Endothelial cell of umbilical vein (primary cell): ENCODE measurements around the gene MCRIP2. TPM values are rescaled to one million over a fixed set of nuclear protein-coding genes. Genes with fewer than 3 reads are reported as not detected.

Experiments used
- BruUV-seq: library from RNA; stranded (reverse); fragments of 400-500 nt; replicated peaks from 2 replicates; lab custom pipeline; 2021; lab: Mats Ljungman, UMichigan
- CTCF ChIA-PET: fragments of 300-600, 350-600 bp; sonication (Branson Sonifier 250); formaldehyde crosslinking; loops from one replicate; lab custom pipeline; 2021; ENCODE audit warnings: antibody characterized with exemption, inconsistent platforms; lab: Charles Lee
- POLR2A ChIA-PET: fragments of 300-600, 350-600 bp; sonication (Branson Sonifier 250); formaldehyde crosslinking; loops from one replicate; lab custom pipeline; 2021; ENCODE audit warnings: antibody characterized with exemption, inconsistent platforms; lab: Charles Lee
- DNase-seq: peaks from one replicate; pipeline ENCODE4 v3.0.0-alpha.2; 2011; ENCODE audit warnings: low read depth, low spot score
- FAIRE-seq: peaks from 2 replicates; lab custom pipeline; 2011; peaks lifted over from hg19 to GRCh38; lab: Jason Lieb, UNC
- H2AFZ ChIP-seq: 2 replicates; pipeline ENCODE4 v1.6.0; 2012; ENCODE audit warnings: low read depth, low read length, control low read depth, inconsistent platforms
- H3K27ac ChIP-seq: 2 replicates; pipeline ENCODE4 v1.5.1; 2011; ENCODE audit warnings: low read depth, mild to moderate bottlenecking, control low read depth, low read length, moderate library complexity; ENCODE audit not compliant: insufficient read depth
- H3K27me3 ChIP-seq, 2 experiments: 2 replicates each; pipeline versions ENCODE4 v1.6.0 to v1.6.1; 2011; ENCODE audit warnings: low read length in 2 of 2, mixed read lengths in 1 of 2; ENCODE audit not compliant: control insufficient read depth in 2 of 2, insufficient read depth in 2 of 2
- H3K36me3 ChIP-seq, 2 experiments: 2 replicates in 1 of 2; 3 replicates in 1 of 2; pipeline ENCODE4 v1.5.1; 2011; ENCODE audit warnings: low read length in 2 of 2, mild to moderate bottlenecking in 1 of 2, moderate library complexity in 1 of 2; ENCODE audit not compliant: control insufficient read depth in 2 of 2, insufficient read depth in 2 of 2; ENCODE audit errors: extremely low read depth in 1 of 2
- H3K4me1 ChIP-seq: 3 replicates; pipeline ENCODE4 v1.5.1; 2011; ENCODE audit warnings: mild to moderate bottlenecking, low read length; ENCODE audit not compliant: control insufficient read depth, insufficient read depth; ENCODE audit errors: extremely low read depth
- H3K4me2 ChIP-seq: 2 replicates; pipeline ENCODE4 v1.6.1; 2011; ENCODE audit warnings: low read length, control low read depth, mixed read lengths; ENCODE audit not compliant: insufficient read depth
- H3K4me3 ChIP-seq, 3 experiments: fragments of 200-600 bp in 1 of 3; sonication (generic), shearing (Covaris generic) in 1 of 3; replicated peaks in 1 of 3; 2 replicates each; pipeline ENCODE4 v1.5.1; 2011 to 2016; ENCODE audit warnings: control low read depth in 3 of 3, low read length in 3 of 3, mild to moderate bottlenecking in 2 of 3, inconsistent platforms in 1 of 3, low read depth in 1 of 3, moderate library complexity in 1 of 3; ENCODE audit not compliant: insufficient read depth in 1 of 3
- H3K79me2 ChIP-seq: 2 replicates; pipeline ENCODE4 v1.6.0; 2012; ENCODE audit warnings: low read length, inconsistent platforms; ENCODE audit not compliant: control insufficient read depth, insufficient read depth
- H3K9ac ChIP-seq: replicated peaks from 2 replicates; pipeline ENCODE3; 2011; ENCODE audit warnings: low read length, control low read depth; ENCODE audit not compliant: insufficient read depth; ENCODE audit errors: extremely low read depth
- H3K9me1 ChIP-seq: replicated peaks from 3 replicates; pipeline ENCODE4 v1.6.0; 2011; ENCODE audit warnings: mild to moderate bottlenecking, low read length; ENCODE audit not compliant: control insufficient read depth, insufficient read depth; ENCODE audit errors: extremely low read depth
- H3K9me3 ChIP-seq: replicated peaks from 2 replicates; pipeline ENCODE4 v1.5.1; 2012; ENCODE audit warnings: low read length, inconsistent platforms; ENCODE audit not compliant: control insufficient read depth, insufficient read depth
- H4K20me1 ChIP-seq: replicated peaks from 2 replicates; pipeline ENCODE3; 2011; ENCODE audit warnings: mild to moderate bottlenecking, low read length; ENCODE audit not compliant: control insufficient read depth, insufficient read depth; ENCODE audit errors: extremely low read depth
- EZH2 ChIP-seq: IDR thresholded peaks from 2 replicates; pipeline ENCODE4 v1.6.1; 2012; ENCODE audit warnings: borderline replicate concordance, low read depth, mild to moderate bottlenecking, moderate library complexity, low read length, inconsistent platforms; ENCODE audit not compliant: severe bottlenecking
- MYC ChIP-seq: IDR thresholded peaks from one replicate; pipeline ENCODE4 v1.6.1; 2011; ENCODE audit warnings: mild to moderate bottlenecking, low read depth, low read length
- POLR2A ChIP-seq: IDR thresholded peaks from 2 replicates; pipeline ENCODE4 v1.6.1; 2012; ENCODE audit warnings: low read depth, mild to moderate bottlenecking, control low read depth, low read length
- POLR2AphosphoS5 ChIP-seq: IDR thresholded peaks from 2 replicates; pipeline ENCODE4 v1.6.1; 2012; ENCODE audit warnings: low read depth, mild to moderate bottlenecking, control low read depth, low read length, moderate library complexity; ENCODE audit not compliant: insufficient read depth
- dilution Hi-C: fragments of 300-500 bp; cut with MboI; formaldehyde crosslinking; loops from one replicate; pipeline ENCODE4 v1.15.0; 2019; ENCODE audit warnings: low sequenced_read_pairs; ENCODE audit not compliant: extremely low pct_ligation_motif_present
- intact Hi-C: fragments of 100-400 bp; cut with micrococcal nuclease; formaldehyde crosslinking; loops from one replicate; pipeline ENCODE4 v1.10.0; 2022
- polyA plus RNA-seq, 4 experiments: library from polyadenylated mRNA; depleted of rRNA in 3 of 4; stranded (reverse) in 3 of 4; unstranded in 1 of 4; fragments of >200 nt; gene quantifications; 2 replicates each; pipeline versions ENCODE4 v1.2.1 to v1.2.3, GENCODE V29; 2011 to 2012; ENCODE audit warnings: missing spikeins in 1 of 4
- total RNA-seq: library from RNA; stranded (reverse); gene quantifications from 2 replicates; pipeline ENCODE4 v1.2.3, GENCODE V29; 2021
- TF ChIP-seq, protein P1 (sequence below), 2 donors: IDR thresholded peaks; 1 replicate in 1 of 2; 2 replicates in 1 of 2; pipeline ENCODE4 v1.5.1; 2011; ENCODE audit warnings: low read length in 2 of 2, mild to moderate bottlenecking in 2 of 2, moderate library complexity in 2 of 2, control low read depth in 1 of 2, inconsistent platforms in 1 of 2, low read depth in 1 of 2; ENCODE audit not compliant: insufficient read depth in 1 of 2; ENCODE audit errors: extremely low read depth in 1 of 2

Gene MCRIP2
- total and polyA plus RNA-seq, 2 donors (not counting 3 experiments of a cell fraction or from before 2014, with no cell fraction given) = 17.1 to 18.9 TPM

GRCh38 chr16:674214-674881 lies 32.7 kb downstream of the MCRIP2 start:
- no peak for TF ChIP-seq MYC
- TF ChIP-seq, protein P1, sequence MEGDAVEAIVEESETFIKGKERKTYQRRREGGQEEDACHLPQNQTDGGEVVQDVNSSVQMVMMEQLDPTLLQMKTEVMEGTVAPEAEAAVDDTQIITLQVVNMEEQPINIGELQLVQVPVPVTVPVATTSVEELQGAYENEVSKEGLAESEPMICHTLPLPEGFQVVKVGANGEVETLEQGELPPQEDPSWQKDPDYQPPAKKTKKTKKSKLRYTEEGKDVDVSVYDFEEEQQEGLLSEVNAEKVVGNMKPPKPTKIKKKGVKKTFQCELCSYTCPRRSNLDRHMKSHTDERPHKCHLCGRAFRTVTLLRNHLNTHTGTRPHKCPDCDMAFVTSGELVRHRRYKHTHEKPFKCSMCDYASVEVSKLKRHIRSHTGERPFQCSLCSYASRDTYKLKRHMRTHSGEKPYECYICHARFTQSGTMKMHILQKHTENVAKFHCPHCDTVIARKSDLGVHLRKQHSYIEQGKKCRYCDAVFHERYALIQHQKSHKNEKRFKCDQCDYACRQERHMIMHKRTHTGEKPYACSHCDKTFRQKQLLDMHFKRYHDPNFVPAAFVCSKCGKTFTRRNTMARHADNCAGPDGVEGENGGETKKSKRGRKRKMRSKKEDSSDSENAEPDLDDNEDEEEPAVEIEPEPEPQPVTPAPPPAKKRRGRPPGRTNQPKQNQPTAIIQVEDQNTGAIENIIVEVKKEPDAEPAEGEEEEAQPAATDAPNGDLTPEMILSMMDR (IDR thresholded peaks at IDR 0.05; ENCODE audit: extremely low read depth in 1 of 2, insufficient read depth in 1 of 2, low read depth in 1 of 2, low read length in 2 of 2) = no peak
- TF ChIP-seq POLR2A = no peak
- no peak for TF ChIP-seq EZH2
- TF ChIP-seq POLR2AphosphoS5 = no peak
- BruUV-seq = no TSS peak
- dilution Hi-C loops = no loop called here
- H3K9me3 ChIP-seq = no peaks in the 10 kb centered on the region
- no peak for FAIRE-seq
- intact Hi-C loops = no loop called here
- H3K4me2 ChIP-seq = no peak overlapping the region
- H3K27me3 ChIP-seq = no peaks in the 10 kb centered on the region
- no peaks in the 10 kb centered on the region for H4K20me1 ChIP-seq
- H3K4me3 ChIP-seq = no peak overlapping the region
- peaks cover 4% of the 10 kb centered on the region for H3K79me2 ChIP-seq
- DNase-seq = no peak
- H3K27ac ChIP-seq = no peak overlapping the region
- ChIA-PET POLR2A (no interaction called here), CTCF (interaction anchor here (1.5 kb wide), 1 partner anchor 11 kb away, joined by 4 read pairs; no protein-coding TSS in a partner anchor)
- H3K36me3 ChIP-seq = peaks cover 5 to 35% of the 10 kb centered on the region in 2 experiments
- H3K9me1 ChIP-seq = no peaks in the 10 kb centered on the region
- H3K9ac ChIP-seq = no peak overlapping the region
- H2AFZ ChIP-seq = no peak overlapping the region
- H3K4me1 ChIP-seq = no peaks in the 10 kb centered on the region
